Effector CD8-positive, alpha-beta T cell (primary cell): Measurements from ENCODE around the gene CHEK2.
A peak's percentile ranks its signal among the peaks of the same experiment; 100 is the strongest.
"Not testable (repeated sequence)": the region's sequence is repeated elsewhere in the genome, so short reads cannot be mapped to it uniquely, and the experiment has no call there.

Experiments
- DNase-seq: peaks from one replicate; lab custom pipeline; 2025; lab: John Stamatoyannopoulos, UW
- total RNA-seq, 4 experiments: gene quantifications; one replicate each; lab custom pipeline; 2026; lab: John Stamatoyannopoulos, UW

The CHEK2 gene
- 3.3 to 7.2 (median 4.9) reads per million in 4 experiments for total RNA-seq

- DNase-seq = peak; percentile 95
These were observed at the start of gene CHEK2, which contains the start of gene HSCB for GRCh38 chr22:28741785-28742561. Gene CHEK2, minus strand, starts transcription at chr22:28741820. Its CDS starts 7,099 bp downstream, at chr22:28734721. Gene HSCB, plus strand, starts transcription at chr22:28742039. Its CDS starts 57 bp downstream, at chr22:28742096.

GRCh38 chr22:28791124-28791523 is 49.5 kb upstream of the CHEK2 start:
- no peak for DNase-seq

- no peak for DNase-seq
These were observed 47.0 kb upstream of the CHEK2 start for GRCh38 chr22:28788601-28789000.

- DNase-seq = no peak
These were observed 42.4 kb upstream of the CHEK2 start for GRCh38 chr22:28783786-28784671.

- no peak for DNase-seq
These were observed 38.7 kb upstream of the CHEK2 start for GRCh38 chr22:28780296-28780695.

- no peak for DNase-seq
These were observed 38.2 kb upstream of the CHEK2 start for GRCh38 chr22:28779833-28780232.

GRCh38 chr22:28774378-28774777 is 32.8 kb upstream of the CHEK2 start:
- DNase-seq = no peak

- no peak for DNase-seq
These were observed 31.8 kb upstream of the CHEK2 start for GRCh38 chr22:28773461-28773867.

- peak; percentile 89 for DNase-seq
These were observed 31.2 kb upstream of the CHEK2 start, which contains the start of gene CCDC117 for GRCh38 chr22:28772633-28773460. Gene CCDC117, plus strand, starts transcription at chr22:28772695. Its CDS starts 155 bp downstream, at chr22:28772850.

GRCh38 chr22:28771195-28771791 is 29.7 kb upstream of the CHEK2 start:
- DNase-seq = no peak

GRCh38 chr22:28769394-28770085 is 27.9 kb upstream of the CHEK2 start:
- DNase-seq = no peak

GRCh38 chr22:28768701-28769393 is 27.2 kb upstream of the CHEK2 start:
- no peak for DNase-seq

- no peak for DNase-seq
These were observed 25.0 kb upstream of the CHEK2 start for GRCh38 chr22:28766628-28767027.

- DNase-seq = not testable (repeated sequence)
These were observed 20.4 kb upstream of the CHEK2 start for GRCh38 chr22:28762000-28762399.

- no peak for DNase-seq
These were observed 19.8 kb upstream of the CHEK2 start for GRCh38 chr22:28761449-28761755.

- no peak for DNase-seq
These were observed 18.4 kb upstream of the CHEK2 start for GRCh38 chr22:28759861-28760560.

- DNase-seq = not testable (repeated sequence)
These were observed 12.9 kb upstream of the CHEK2 start for GRCh38 chr22:28754512-28754911.

GRCh38 chr22:28750471-28750881 is 8.9 kb upstream of the CHEK2 start:
- DNase-seq = no peak

- no peak for DNase-seq
These were observed 2.2 kb upstream of the CHEK2 start for GRCh38 chr22:28743852-28744251.
